ENCODE measurements around the gene TTC24.
A peak's percentile ranks its signal among the peaks of the same experiment; 100 is the strongest.

The TTC24 gene

GRCh38 chr1:156612666-156613065, 33.1 kb downstream of the TTC24 start:
- Histone ChIP-seq H3K9me3 (ENCODE audit: insufficient read depth, low read depth, low read length) (no peaks in the 10 kb centered on the region), H3K36me3 (ENCODE audit: insufficient read depth, low read length) (no peaks in the 10 kb centered on the region), H3K4me3 (ENCODE audit: low read length) (no peak overlapping the region), H3K27ac (ENCODE audit: low read depth, low read length) (no peak overlapping the region), H3K9ac (ENCODE audit: low read depth, low read length) (no peak overlapping the region), H3K4me1 (ENCODE audit: insufficient read depth, low read length) (no peaks in the 10 kb centered on the region), H3K27me3 (ENCODE audit: insufficient read depth, low read length) (no peaks in the 10 kb centered on the region)
- WGBS = 53% methylated on average over 2 of the region's 3 CpGs

- WGBS = 79% methylated on average over 3 of the region's 4 CpGs
- H3K27me3 ChIP-seq (ENCODE audit: insufficient read depth, low read length) = peaks cover 23% of the 10 kb centered on the region
- H3K9me3 ChIP-seq (ENCODE audit: insufficient read depth, low read depth, low read length) = no peaks in the 10 kb centered on the region
- H3K36me3 ChIP-seq (ENCODE audit: insufficient read depth, low read length) = no peaks in the 10 kb centered on the region
- no peak overlapping the region for H3K9ac ChIP-seq (ENCODE audit: low read depth, low read length)
- no peak overlapping the region for H3K27ac ChIP-seq (ENCODE audit: low read depth, low read length)
- H3K4me3 ChIP-seq (ENCODE audit: low read length) = no peak overlapping the region
- H3K4me1 ChIP-seq (ENCODE audit: insufficient read depth, low read length) = peaks cover 6% of the 10 kb centered on the region; the same call in 1 of the 2 replicates
Observed at GRCh38 chr1:156615946-156616345, 36.4 kb downstream of the TTC24 start.

DNA sequence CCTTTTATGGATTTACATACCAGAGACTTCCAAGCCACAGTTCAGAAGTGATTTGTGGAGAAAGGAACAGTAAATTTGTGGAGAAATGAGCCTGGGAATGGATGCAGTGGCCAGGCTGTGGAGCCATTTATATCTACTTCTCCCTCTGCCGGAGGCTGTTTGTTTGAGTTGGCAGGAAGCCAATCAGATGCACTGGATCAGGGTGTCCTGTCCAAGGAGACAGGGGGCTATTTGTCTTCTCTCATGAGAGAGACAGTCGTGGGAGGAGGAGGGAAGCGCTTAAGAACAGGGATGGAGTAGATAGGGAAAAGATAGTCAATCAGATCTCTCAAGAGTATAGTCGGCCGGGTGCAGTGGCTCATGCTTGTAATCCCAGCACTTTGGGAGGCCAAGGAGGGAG, 36.9 kb downstream of the TTC24 start:
- Histone ChIP-seq H3K4me1 (ENCODE audit: insufficient read depth, low read length) (peaks cover 6% of the 10 kb centered on the region; the same call in 1 of the 2 replicates), H3K9me3 (ENCODE audit: insufficient read depth, low read depth, low read length) (no peaks in the 10 kb centered on the region), H3K9ac (ENCODE audit: low read depth, low read length) (no peak overlapping the region), H3K27me3 (ENCODE audit: insufficient read depth, low read length) (peaks cover 28% of the 10 kb centered on the region), H3K27ac (ENCODE audit: low read depth, low read length) (no peak overlapping the region), H3K36me3 (ENCODE audit: insufficient read depth, low read length) (no peaks in the 10 kb centered on the region), H3K4me3 (ENCODE audit: low read length) (no peak overlapping the region)
- 66% methylated on average over 5 of the region's 5 CpGs for WGBS

DNA sequence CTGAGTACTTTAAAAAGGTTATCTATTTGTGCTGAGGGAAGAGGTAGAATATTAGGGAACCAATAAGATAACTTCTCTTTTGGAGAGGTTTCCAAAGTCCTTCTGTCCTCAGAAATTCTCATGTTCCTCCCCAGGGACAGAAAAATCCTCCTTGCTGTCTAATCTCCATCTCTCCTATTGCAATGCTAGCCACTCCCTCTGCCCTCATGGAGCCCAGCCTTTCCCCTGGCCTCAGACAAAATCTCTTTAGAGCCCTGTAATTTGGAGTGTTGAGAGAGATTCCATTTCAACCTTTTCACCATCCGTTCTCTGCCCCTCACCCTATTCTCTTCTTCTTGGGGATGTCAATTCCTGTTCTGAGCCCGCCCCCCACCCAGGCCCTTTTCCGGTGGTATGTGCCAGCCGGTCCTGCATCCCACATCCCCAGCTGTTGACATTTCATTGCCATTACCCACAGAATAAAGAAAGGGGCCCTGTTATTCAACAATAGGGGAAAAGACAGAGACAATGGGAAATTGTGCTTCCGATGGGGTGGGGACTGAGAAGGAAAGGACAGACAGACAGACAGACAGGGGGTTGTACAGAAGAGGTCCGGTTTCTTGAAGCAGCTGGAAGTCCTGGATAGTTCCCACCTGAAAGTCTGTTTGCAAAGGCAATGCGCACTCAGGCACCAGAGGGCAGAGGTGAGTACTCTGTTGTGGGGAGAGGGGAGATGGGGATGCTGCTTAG, 39.5 kb downstream of the TTC24 start, which contains the start of gene HAPLN2:
TSS of gene HAPLN2 (plus strand) at position 563 of the 729 bp plus-strand sequence. CDS start 4,076 bp downstream, outside the sequence.
- 7% methylated on average over 7 of the region's 7 CpGs for WGBS
- Histone ChIP-seq H3K4me1 (ENCODE audit: insufficient read depth, low read length) (peaks cover 6% of the 10 kb centered on the region; the same call in 1 of the 2 replicates), H3K27me3 (ENCODE audit: insufficient read depth, low read length) (peaks cover 53% of the 10 kb centered on the region), H3K36me3 (ENCODE audit: insufficient read depth, low read length) (no peaks in the 10 kb centered on the region), H3K9me3 (ENCODE audit: insufficient read depth, low read depth, low read length) (no peaks in the 10 kb centered on the region), H3K4me3 (ENCODE audit: low read length) (no peak within 1 kb of the TSS), H3K27ac (ENCODE audit: low read depth, low read length) (no peak within 1 kb of the TSS), H3K9ac (ENCODE audit: low read depth, low read length) (no peak within 1 kb of the TSS)

DNA sequence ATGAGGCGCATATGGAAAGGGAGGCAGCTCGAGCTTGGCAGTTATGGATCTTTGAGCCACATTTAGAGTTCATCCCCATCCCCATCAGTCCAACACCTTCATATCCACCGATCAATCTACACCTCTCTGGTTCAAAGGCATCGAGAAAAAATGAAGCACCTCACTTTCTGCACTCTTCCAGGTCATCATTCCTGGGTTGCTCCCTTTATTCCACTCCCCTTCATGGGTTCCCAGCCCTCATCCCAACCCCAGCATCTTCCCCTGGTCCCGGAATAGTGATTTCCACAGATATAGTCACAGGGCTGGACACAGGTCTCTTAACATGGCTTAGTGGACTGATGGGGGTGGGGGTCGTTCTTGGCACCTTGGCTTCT, 40.0 kb downstream of the TTC24 start:
- H3K4me3 ChIP-seq (ENCODE audit: low read length) = no peak overlapping the region
- no peaks in the 10 kb centered on the region for H3K36me3 ChIP-seq (ENCODE audit: insufficient read depth, low read length)
- peaks cover 6% of the 10 kb centered on the region; the same call in 1 of the 2 replicates for H3K4me1 ChIP-seq (ENCODE audit: insufficient read depth, low read length)
- H3K27ac ChIP-seq (ENCODE audit: low read depth, low read length) = no peak overlapping the region
- H3K9ac ChIP-seq (ENCODE audit: low read depth, low read length) = no peak overlapping the region
- peaks cover 59% of the 10 kb centered on the region for H3K27me3 ChIP-seq (ENCODE audit: insufficient read depth, low read length)
- WGBS = 33% methylated on average over 6 of the region's 6 CpGs
- no peaks in the 10 kb centered on the region for H3K9me3 ChIP-seq (ENCODE audit: insufficient read depth, low read depth, low read length)

DNA sequence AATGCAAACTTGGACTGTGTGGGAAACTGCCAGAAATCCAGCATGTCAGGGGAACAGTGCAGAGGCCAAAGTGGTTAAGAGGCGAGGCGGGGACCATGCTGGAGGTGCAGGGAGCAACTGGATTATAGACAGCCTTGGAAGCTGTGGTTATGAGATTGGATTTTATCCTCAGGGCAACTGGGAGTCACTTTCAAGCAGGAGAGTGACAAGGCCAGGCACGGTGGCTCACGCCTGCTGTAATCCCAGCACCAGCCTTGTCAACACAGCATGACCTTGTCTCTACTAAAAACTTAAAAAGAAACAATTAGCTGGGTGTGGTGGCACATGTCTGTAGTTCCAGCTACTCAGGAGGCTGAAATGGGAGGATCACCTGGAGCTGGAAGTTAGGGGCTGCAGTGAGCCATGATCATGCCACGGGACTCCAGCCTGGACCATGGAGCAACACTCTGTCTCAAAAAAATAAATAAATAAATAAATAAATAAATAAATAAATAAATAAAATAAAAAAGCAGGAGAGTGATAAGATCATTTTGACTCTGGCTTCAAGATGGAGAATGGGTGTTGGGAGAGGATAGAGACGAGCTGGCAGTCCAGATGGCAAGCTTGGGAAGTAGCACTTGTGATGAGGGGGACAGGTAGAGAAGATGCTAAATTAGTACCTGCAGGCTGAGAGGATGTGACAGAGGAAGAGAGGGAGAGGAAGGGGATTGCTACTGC, 43.2 kb downstream of the TTC24 start:
- H3K9ac ChIP-seq (ENCODE audit: low read depth, low read length) = no peak overlapping the region
- H3K27ac ChIP-seq (ENCODE audit: low read depth, low read length) = no peak overlapping the region
- H3K4me1 ChIP-seq (ENCODE audit: insufficient read depth, low read length) = peaks cover 6% of the 10 kb centered on the region; the same call in 1 of the 2 replicates
- 75% methylated on average over 6 of the region's 6 CpGs for WGBS
- no peak overlapping the region for H3K4me3 ChIP-seq (ENCODE audit: low read length)
- peaks cover 82% of the 10 kb centered on the region for H3K27me3 ChIP-seq (ENCODE audit: insufficient read depth, low read length)
- H3K9me3 ChIP-seq (ENCODE audit: insufficient read depth, low read depth, low read length) = no peaks in the 10 kb centered on the region
- H3K36me3 ChIP-seq (ENCODE audit: insufficient read depth, low read length) = no peaks in the 10 kb centered on the region

DNA sequence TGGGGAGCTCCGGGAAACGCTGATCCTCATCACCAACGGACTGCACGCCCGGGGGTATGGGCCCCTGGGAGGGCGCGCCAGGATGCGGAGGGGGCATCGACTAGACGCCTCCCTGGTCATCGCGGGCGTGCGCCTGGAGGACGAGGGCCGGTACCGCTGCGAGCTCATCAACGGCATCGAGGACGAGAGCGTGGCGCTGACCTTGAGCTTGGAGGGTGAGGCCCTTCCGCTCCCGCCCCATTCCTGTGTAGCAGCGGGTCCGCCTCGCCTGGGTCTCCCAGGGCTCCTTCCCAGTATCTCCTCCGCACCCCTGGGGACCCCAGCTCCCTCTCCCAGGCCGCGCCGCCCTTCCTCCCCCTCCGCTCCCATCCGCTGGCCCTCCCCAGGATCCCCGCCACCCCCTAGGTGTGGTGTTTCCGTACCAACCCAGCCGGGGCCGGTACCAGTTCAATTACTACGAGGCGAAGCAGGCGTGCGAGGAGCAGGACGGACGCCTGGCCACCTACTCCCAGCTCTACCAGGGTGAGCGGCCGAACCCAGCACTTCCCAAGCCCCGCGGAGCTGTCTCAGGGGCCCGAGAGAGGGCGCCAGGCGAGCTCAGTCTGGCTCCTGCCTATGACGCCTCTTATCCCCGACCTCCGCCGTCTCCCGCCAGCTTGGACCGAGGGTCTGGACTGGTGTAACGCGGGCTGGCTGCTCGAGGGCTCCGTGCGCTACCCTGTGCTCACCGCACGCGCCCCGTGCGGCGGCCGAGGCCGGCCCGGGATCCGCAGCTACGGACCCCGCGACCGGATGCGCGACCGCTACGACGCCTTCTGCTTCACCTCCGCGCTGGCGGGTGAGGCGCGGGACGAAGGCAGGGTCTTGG, 44.7 kb downstream of the TTC24 start:
- peaks cover 77% of the 10 kb centered on the region for H3K27me3 ChIP-seq (ENCODE audit: insufficient read depth, low read length)
- no peak overlapping the region; the same call in 1 of the 2 replicates for H3K9ac ChIP-seq (ENCODE audit: low read depth, low read length)
- 2% methylated on average over 87 of the region's 87 CpGs for WGBS

GRCh38 chr1:156624814-156625435, 45.4 kb downstream of the TTC24 start:
- peak overlapping the region; percentile 68 for H3K4me3 ChIP-seq (ENCODE audit: low read length)
- 2% methylated on average over 50 of the region's 55 CpGs for WGBS
- no peaks in the 10 kb centered on the region for H3K36me3 ChIP-seq (ENCODE audit: insufficient read depth, low read length)
- no peak overlapping the region for H3K9ac ChIP-seq (ENCODE audit: low read depth, low read length)
- peaks cover 70% of the 10 kb centered on the region for H3K27me3 ChIP-seq (ENCODE audit: insufficient read depth, low read length)
- no peak overlapping the region for H3K27ac ChIP-seq (ENCODE audit: low read depth, low read length)
- H3K9me3 ChIP-seq (ENCODE audit: insufficient read depth, low read depth, low read length) = no peaks in the 10 kb centered on the region
- H3K4me1 ChIP-seq (ENCODE audit: insufficient read depth, low read length) = no peaks in the 10 kb centered on the region

More for the DNA sequence above, 44.7 kb downstream of the TTC24 start:
- peaks cover under 1% of the 10 kb centered on the region; the same call in 1 of the 2 replicates for H3K4me1 ChIP-seq (ENCODE audit: insufficient read depth, low read length)
- no peaks in the 10 kb centered on the region for H3K36me3 ChIP-seq (ENCODE audit: insufficient read depth, low read length)
- H3K9me3 ChIP-seq (ENCODE audit: insufficient read depth, low read depth, low read length) = no peaks in the 10 kb centered on the region
- no peak overlapping the region for H3K27ac ChIP-seq (ENCODE audit: low read depth, low read length)
- H3K4me3 ChIP-seq (ENCODE audit: low read length) = peak overlapping the region; percentile 68

GRCh38 chr1:156625436-156626078, 46.0 kb downstream of the TTC24 start:
- no peak overlapping the region for H3K9ac ChIP-seq (ENCODE audit: low read depth, low read length)
- 3% methylated on average over 45 of the region's 45 CpGs for WGBS
- no peaks in the 10 kb centered on the region for H3K9me3 ChIP-seq (ENCODE audit: insufficient read depth, low read depth, low read length)
- H3K36me3 ChIP-seq (ENCODE audit: insufficient read depth, low read length) = no peaks in the 10 kb centered on the region
- H3K4me1 ChIP-seq (ENCODE audit: insufficient read depth, low read length) = no peaks in the 10 kb centered on the region
- no peak overlapping the region for H3K27ac ChIP-seq (ENCODE audit: low read depth, low read length)
- peak overlapping the region; percentile 68 for H3K4me3 ChIP-seq (ENCODE audit: low read length)
- peaks cover 64% of the 10 kb centered on the region for H3K27me3 ChIP-seq (ENCODE audit: insufficient read depth, low read length)

- Histone ChIP-seq H3K27ac (ENCODE audit: low read depth, low read length) (no peak overlapping the region), H3K4me1 (ENCODE audit: insufficient read depth, low read length) (no peaks in the 10 kb centered on the region), H3K27me3 (ENCODE audit: insufficient read depth, low read length) (peaks cover 64% of the 10 kb centered on the region), H3K9me3 (ENCODE audit: insufficient read depth, low read depth, low read length) (no peaks in the 10 kb centered on the region), H3K4me3 (ENCODE audit: low read length) (no peak overlapping the region), H3K9ac (ENCODE audit: low read depth, low read length) (no peak overlapping the region), H3K36me3 (ENCODE audit: insufficient read depth, low read length) (no peaks in the 10 kb centered on the region)
- 50% methylated on average over 4 of the region's 4 CpGs for WGBS
Observed at GRCh38 chr1:156626079-156626438, 46.5 kb downstream of the TTC24 start.
